Activated CD8-positive, alpha-beta memory T cell treated with anti-CD3 and anti-CD28 coated beads, Interleukin-2, amount 50 U/mL, for 1 hour (primary cell): ENCODE measurements around the gene BCO1.
"Not testable (repeated sequence)": the region's sequence is repeated elsewhere in the genome, so short reads cannot be mapped to it uniquely, and the experiment has no call there.

Experiments
- DNase-seq: peaks from one replicate; pipeline ENCODE4 v3.0.0-alpha.2; 2020; ENCODE audit errors: extremely low read depth

Gene BCO1, protein sequence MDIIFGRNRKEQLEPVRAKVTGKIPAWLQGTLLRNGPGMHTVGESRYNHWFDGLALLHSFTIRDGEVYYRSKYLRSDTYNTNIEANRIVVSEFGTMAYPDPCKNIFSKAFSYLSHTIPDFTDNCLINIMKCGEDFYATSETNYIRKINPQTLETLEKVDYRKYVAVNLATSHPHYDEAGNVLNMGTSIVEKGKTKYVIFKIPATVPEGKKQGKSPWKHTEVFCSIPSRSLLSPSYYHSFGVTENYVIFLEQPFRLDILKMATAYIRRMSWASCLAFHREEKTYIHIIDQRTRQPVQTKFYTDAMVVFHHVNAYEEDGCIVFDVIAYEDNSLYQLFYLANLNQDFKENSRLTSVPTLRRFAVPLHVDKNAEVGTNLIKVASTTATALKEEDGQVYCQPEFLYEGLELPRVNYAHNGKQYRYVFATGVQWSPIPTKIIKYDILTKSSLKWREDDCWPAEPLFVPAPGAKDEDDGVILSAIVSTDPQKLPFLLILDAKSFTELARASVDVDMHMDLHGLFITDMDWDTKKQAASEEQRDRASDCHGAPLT

DNA sequence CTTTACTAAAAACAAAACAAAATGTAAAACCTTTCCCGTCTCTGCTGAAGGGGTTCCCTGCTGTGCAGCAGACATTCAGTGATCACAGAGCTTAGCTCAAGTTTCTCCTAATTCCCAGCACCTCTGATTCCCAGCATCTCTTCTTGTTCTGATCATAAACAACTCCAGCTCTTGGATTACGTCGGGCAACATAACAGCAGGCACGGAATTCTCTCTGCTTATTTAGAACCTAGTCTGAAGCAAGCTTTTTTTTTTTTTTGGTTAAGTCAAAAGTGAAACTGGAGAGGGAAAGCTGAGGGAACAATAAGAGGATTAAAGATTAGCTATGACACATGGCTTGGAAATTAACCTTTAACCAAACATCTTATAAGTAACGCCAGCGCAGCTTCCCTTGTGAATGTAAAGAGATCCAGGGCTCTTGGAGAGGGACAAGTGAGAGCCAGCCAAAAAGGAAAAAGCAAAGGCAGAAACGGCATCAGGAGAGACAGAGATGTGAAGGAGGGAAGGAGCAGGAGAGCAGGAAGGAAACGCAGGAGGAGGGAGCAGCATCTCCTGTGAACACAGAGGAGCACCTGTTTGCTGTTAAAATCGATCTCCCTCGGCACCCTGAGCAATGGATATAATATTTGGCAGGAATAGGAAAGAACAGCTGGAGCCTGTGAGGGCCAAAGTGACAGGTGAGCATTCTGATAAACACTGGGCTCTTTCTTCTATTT lies at the start of gene BCO1:
TSS of gene BCO1 (plus strand) at position 394 of the 716 bp plus-strand sequence. CDS start at position 614, 220 bp downstream.
- no peak for DNase-seq

DNA sequence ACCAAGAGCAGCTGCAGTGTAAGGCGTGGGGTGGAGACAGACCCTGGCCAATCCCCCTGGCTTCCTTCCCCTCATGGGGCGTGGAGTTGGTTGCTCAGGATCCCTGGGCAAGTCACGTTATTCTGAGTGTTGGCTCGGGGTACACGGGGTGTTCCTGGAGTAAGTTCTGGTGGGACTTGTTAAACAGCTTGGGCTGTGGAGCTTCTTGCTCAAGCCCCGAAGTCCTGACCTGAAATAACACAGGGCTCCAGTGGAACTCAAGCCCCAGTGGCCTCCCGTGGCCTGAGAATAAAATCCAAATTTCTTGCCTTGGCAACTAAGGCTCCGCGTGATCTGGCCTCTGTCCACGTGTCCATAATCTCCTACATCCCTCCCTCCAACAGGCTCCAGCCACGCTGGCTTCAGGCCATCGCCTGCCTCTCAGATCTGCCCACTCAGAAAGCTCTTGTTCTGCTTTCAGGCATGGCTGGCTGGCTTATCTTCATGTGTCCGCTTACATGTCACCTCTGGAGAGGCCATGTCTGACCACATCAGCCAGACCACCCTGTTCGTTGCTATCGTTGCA lies 49.3 kb upstream of the BCO1 start:
- no peak for DNase-seq

GRCh38 chr16:81190667-81191066 lies 47.8 kb upstream of the BCO1 start:
- DNase-seq: no peak

- DNase-seq: no peak
Measured at GRCh38 chr16:81195885-81196534, 42.5 kb upstream of the BCO1 start.

DNA sequence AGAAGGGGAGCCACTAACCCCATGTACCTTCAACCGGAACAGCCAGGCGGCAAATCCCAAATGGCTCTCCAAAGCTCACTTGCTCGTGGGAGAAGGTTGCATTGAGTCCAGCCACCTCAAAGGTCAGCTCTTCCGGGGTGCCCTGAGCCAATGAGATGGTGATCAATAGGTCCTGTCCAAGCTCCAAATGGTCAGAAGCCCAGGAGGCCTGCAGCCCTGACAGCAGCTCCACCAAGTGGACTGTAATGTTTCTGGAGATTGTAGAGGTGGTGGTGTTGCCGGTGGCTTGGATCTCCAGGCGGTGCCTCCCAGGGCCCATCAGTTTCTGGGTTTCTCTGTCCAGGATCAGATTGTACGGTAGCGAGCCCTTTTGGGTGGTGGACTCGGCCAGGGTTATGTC lies 39.9 kb upstream of the BCO1 start:
- no peak for DNase-seq

- no peak for DNase-seq
Measured at GRCh38 chr16:81201267-81201666, 37.2 kb upstream of the BCO1 start.

GRCh38 chr16:81204798-81205680 lies 33.5 kb upstream of the BCO1 start:
- DNase-seq: no peak

DNA sequence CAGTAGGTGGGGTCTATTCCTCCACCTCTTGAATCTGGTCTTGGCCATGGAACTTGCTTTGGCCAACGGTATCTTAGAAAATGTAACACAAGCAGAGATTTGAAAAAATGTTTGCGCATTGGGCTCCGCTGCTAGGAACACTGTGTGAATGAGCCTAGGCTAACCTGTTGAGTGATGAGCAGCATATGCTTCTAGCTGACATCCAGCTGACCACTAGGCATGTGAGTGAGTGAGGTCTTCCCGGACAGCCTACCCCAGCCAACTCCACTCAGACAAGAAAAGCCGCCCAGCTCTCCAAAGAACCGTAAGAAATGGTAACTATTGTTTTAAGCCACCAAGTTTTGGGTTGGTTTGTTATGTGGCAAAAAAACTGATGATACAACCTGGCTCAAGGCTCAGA lies 31.4 kb upstream of the BCO1 start:
- no peak for DNase-seq

- no peak for DNase-seq
Measured at GRCh38 chr16:81210807-81211206, 27.7 kb upstream of the BCO1 start.

- no peak for DNase-seq
Measured at GRCh38 chr16:81212830-81213465, 25.5 kb upstream of the BCO1 start.

DNA sequence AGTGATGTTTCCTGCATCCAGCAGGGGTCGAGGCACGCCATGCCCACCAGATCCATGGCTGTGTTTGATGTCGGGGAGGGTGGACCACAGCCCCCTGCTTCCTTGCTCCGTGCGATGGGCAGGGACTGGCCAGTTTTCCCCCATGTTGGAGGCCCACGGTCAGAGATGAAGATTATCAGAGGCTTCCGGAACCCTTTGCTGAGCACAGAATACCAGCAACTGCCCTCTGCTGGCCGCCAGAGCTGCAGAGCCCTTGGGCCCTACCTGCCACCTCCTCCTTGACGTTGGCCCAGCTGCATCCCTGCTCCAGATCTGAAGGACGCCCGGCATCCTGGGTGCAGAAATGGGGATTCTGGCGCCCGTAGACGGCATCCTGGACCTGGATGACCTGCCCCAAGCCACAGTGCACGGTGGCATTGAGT lies 23.7 kb upstream of the BCO1 start:
- DNase-seq: no peak

- DNase-seq: no peak
Measured at GRCh38 chr16:81216114-81216513, 22.4 kb upstream of the BCO1 start.

GRCh38 chr16:81216706-81217105 lies 21.8 kb upstream of the BCO1 start:
- DNase-seq: no peak

GRCh38 chr16:81219151-81219550 lies 19.3 kb upstream of the BCO1 start:
- DNase-seq: no peak

- DNase-seq: no peak
Measured at GRCh38 chr16:81220349-81220748, 18.1 kb upstream of the BCO1 start.

- DNase-seq: no peak
Measured at GRCh38 chr16:81221731-81222130, 16.8 kb upstream of the BCO1 start.

GRCh38 chr16:81224824-81225223 lies 13.7 kb upstream of the BCO1 start:
- DNase-seq: no peak

GRCh38 chr16:81225697-81226096 lies 12.8 kb upstream of the BCO1 start:
- not testable (repeated sequence) for DNase-seq

GRCh38 chr16:81227785-81228184 lies 10.7 kb upstream of the BCO1 start:
- DNase-seq: no peak

- DNase-seq: no peak
Measured at GRCh38 chr16:81229811-81230210, 8.7 kb upstream of the BCO1 start.

DNA sequence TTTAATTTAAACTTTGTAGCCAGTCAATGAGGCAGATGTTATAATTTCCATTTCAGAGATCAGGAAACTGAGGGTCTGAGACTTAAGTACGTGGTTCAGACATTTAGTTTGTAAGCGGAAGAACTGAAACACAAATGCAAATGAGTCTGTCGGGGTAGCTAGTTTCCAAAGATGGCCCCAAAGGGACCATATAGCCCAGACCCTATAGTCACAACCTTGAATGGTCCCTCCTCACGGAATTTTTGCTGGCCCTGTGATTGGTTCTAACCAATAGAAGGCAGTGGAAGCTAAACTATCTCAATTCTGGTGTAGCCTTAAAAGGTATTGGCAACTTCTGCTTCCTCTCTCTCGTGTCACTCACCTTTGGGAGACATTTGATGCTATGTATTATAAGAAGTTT lies 7.5 kb upstream of the BCO1 start:
- no peak for DNase-seq
